Peyer's patch (tissue), 4 donors: ENCODE data around the gene KIAA1210. TPM values are rescaled to one million over a fixed set of nuclear protein-coding genes. Genes with fewer than 3 reads are reported as not detected.

ENCODE experiments used
- DNase-seq, 3 donors: peaks; one replicate each; pipeline ENCODE4 v3.0.0-alpha.2; 2017 to 2019
- H3K27ac ChIP-seq, 4 donors: fragments of 200-600 bp; sonication (generic); one replicate each; pipeline ENCODE4 v1.5.1; 2016 to 2019
- H3K27me3 ChIP-seq, 2 donors: fragments of 200-600 bp; sonication (generic); one replicate each; pipeline ENCODE4 v1.5.1; 2019
- H3K36me3 ChIP-seq, 3 donors: fragments of 200-600 bp; sonication (generic); one replicate each; pipeline ENCODE4 v1.5.1; 2016 to 2019
- H3K4me1 ChIP-seq, 4 donors: fragments of 200-600 bp; sonication (generic); one replicate each; pipeline ENCODE4 v1.5.1; 2016 to 2019
- H3K4me3 ChIP-seq, 4 donors: fragments of 200-600 bp; sonication (generic); 1 replicate in 3 of 4; 2 replicates in 1 of 4; pipeline ENCODE4 v1.5.1; 2016 to 2019; ENCODE audit warnings: mild to moderate bottlenecking in 1 of 4
- H3K9me3 ChIP-seq, 4 donors: fragments of 200-600 bp; sonication (generic); one replicate each; pipeline ENCODE4 v1.5.1; 2016 to 2019; ENCODE audit warnings: mild to moderate bottlenecking in 1 of 4
- CTCF ChIP-seq, 6 experiments: fragments of 450-650 bp in 4 of 6; fragments of 200-600 bp in 2 of 6; sonication (generic) in 1 of 6; IDR thresholded peaks; one replicate each; pipeline ENCODE4 v1.5.1; 2017 to 2019; ENCODE audit warnings: antibody characterized with exemption in 6 of 6, mild to moderate bottlenecking in 3 of 6, moderate library complexity in 1 of 6
- POLR2A ChIP-seq, 2 donors: fragments of 450-650 bp; IDR thresholded peaks; one replicate each; pipeline ENCODE4 v1.5.1; 2017; ENCODE audit warnings: antibody characterized with exemption in 2 of 2, mild to moderate bottlenecking in 2 of 2, moderate library complexity in 2 of 2
- total RNA-seq, 4 donors: library from RNA; depleted of rRNA; stranded (reverse); fragments of >200 nt; gene quantifications; one replicate each; pipeline ENCODE4 v1.1.0, GENCODE V29; 2016

Gene KIAA1210
- total RNA-seq, 4 donors from 2014 or later: not detected

- no peak for DNase-seq
- TF ChIP-seq CTCF (IDR thresholded peaks at IDR 0.05) (no peak), POLR2A (IDR thresholded peaks at IDR 0.05) (no peak)
- Histone ChIP-seq H3K4me1 (no peaks in the 10 kb centered on the region), H3K36me3 (no peaks in the 10 kb centered on the region), H3K27ac (no peak overlapping the region), H3K27me3 (no peaks in the 10 kb centered on the region), H3K4me3 (no peak overlapping the region), H3K9me3 (no peaks in the 10 kb centered on the region)
These were observed 45.3 kb downstream of the KIAA1210 start for GRCh38 chrX:119082278-119082677.

GRCh38 chrX:119075270-119076025 is 52.2 kb downstream of the KIAA1210 start:
- DNase-seq: no peak
- no peak for TF ChIP-seq POLR2A (IDR thresholded peaks at IDR 0.05)
- no peak for TF ChIP-seq CTCF (IDR thresholded peaks at IDR 0.05)
- no peaks in the 10 kb centered on the region for H3K4me1 ChIP-seq
- H3K4me3 ChIP-seq: no peak overlapping the region
- no peaks in the 10 kb centered on the region for H3K9me3 ChIP-seq
- no peak overlapping the region for H3K27ac ChIP-seq
- H3K36me3 ChIP-seq: no peaks in the 10 kb centered on the region
- H3K27me3 ChIP-seq: no peaks in the 10 kb centered on the region

- Histone ChIP-seq H3K9me3 (no peaks in the 10 kb centered on the region), H3K4me3 (no peak overlapping the region), H3K36me3 (no peaks in the 10 kb centered on the region), H3K27me3 (no peaks in the 10 kb centered on the region), H3K27ac (no peak overlapping the region), H3K4me1 (no peaks in the 10 kb centered on the region)
- TF ChIP-seq POLR2A (IDR thresholded peaks at IDR 0.05): no peak
- no peak for TF ChIP-seq CTCF (IDR thresholded peaks at IDR 0.05)
- DNase-seq: no peak
These were observed 53.7 kb downstream of the KIAA1210 start for GRCh38 chrX:119073911-119074310.

- no peaks in the 10 kb centered on the region for H3K27me3 ChIP-seq
These were observed 54.3 kb downstream of the KIAA1210 start for GRCh38 chrX:119073200-119073905.

GRCh38 chrX:119072744-119073143 is 54.9 kb downstream of the KIAA1210 start, which contains the start of gene CT47C1:
Gene CT47C1, plus strand, starts transcription at chrX:119072993. Its CDS starts 233 bp downstream, at chrX:119073226.
- Histone ChIP-seq H3K27me3 (no peaks in the 10 kb centered on the region), H3K9me3 (no peaks in the 10 kb centered on the region), H3K4me3 (no peak within 1 kb of the TSS), H3K4me1 (no peaks in the 10 kb centered on the region), H3K36me3 (no peaks in the 10 kb centered on the region), H3K27ac (no peak within 1 kb of the TSS)
- no peak for DNase-seq
- no peak for TF ChIP-seq POLR2A (IDR thresholded peaks at IDR 0.05)
- no peak for TF ChIP-seq CTCF (IDR thresholded peaks at IDR 0.05)

More at GRCh38 chrX:119073200-119073905, 54.3 kb downstream of the KIAA1210 start:
- H3K9me3 ChIP-seq: no peaks in the 10 kb centered on the region
- no peaks in the 10 kb centered on the region for H3K4me1 ChIP-seq
- H3K36me3 ChIP-seq: no peaks in the 10 kb centered on the region
- H3K4me3 ChIP-seq: no peak overlapping the region
- H3K27ac ChIP-seq: no peak overlapping the region
- TF ChIP-seq CTCF (IDR thresholded peaks at IDR 0.05) (no peak), POLR2A (IDR thresholded peaks at IDR 0.05) (no peak)
- no peak for DNase-seq
